Measurements from ENCODE around the gene WDR91. TPM values are rescaled to one million over a fixed set of nuclear protein-coding genes. Genes with fewer than 3 reads are reported as not detected.

Gene WDR91
- total and polyA plus RNA-seq, 4 donors, result 5.8 to 19.0 (median 9.2) TPM

DNA sequence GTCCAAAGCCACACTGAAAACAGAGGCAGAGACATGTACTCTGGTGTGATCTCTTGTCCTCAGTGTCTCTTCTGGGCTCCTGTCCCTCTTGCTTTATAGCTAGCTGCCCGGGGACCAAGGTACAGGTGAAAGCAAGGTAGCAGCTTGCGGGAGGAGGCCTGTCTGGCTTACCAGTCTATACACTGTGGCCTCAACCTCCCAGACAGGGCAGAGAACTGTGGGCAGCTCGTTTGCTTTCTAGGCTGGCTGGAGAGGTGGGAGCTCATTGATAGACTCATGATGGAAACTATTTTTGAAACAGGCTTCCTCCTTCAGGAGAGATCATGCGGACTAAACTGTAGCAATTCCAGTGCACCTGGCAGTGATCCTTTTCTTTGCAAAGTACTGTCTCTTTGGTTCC, 45.5 kb downstream of the WDR91 start:
- Histone ChIP-seq H3K27ac (ENCODE audit: low read depth in 1 of 2, low read length in 2 of 2) (peak overlapping the region; percentile 10 to 69), H3K9ac (ENCODE audit: low read depth in 1 of 2, low read length in 2 of 2) (no peak overlapping the region), H3K27me3 (ENCODE audit: control insufficient read depth in 4 of 4, insufficient read depth in 4 of 4, low read length in 3 of 4) (no peaks in the 10 kb centered on the region), H3K9me3 (ENCODE audit: control insufficient read depth in 4 of 4, low read length in 3 of 4) (no peaks in the 10 kb centered on the region), H3K4me1 (ENCODE audit: control insufficient read depth in 4 of 4, insufficient read depth in 4 of 4, low read length in 3 of 4) (peaks cover 5 to 42% (median 22%) of the 10 kb centered on the region in 4 donors), H3K36me3 (ENCODE audit: control insufficient read depth in 4 of 4, insufficient read depth in 3 of 4, low read depth in 1 of 4, low read length in 3 of 4) (peaks cover 3 to 24% (median 10%) of the 10 kb centered on the region in 4 donors), H3K4me3 (ENCODE audit: low read depth in 1 of 3, low read length in 3 of 3) (no peak overlapping the region)
- no peak for DNase-seq (ENCODE audit: low spot score)
- WGBS, result 84% methylated on average over 4 of the region's 4 CpGs
- TF ChIP-seq FOXA1 (IDR thresholded peaks at IDR 0.05) (no peak), SP1 (IDR thresholded peaks at IDR 0.05) (no peak), NR2F2 (IDR thresholded peaks at IDR 0.05) (no peak), RXRA (IDR thresholded peaks at IDR 0.05) (no peak), TAF1 (conservative IDR thresholded peaks at IDR 0.05) (no peak), RAD21 (IDR thresholded peaks at IDR 0.05) (no peak), YY1 (IDR thresholded peaks at IDR 0.05) (no peak), GABPA (IDR thresholded peaks at IDR 0.05 in 1 of 2, conservative IDR thresholded peaks at IDR 0.05 in 1 of 2) (no peak), FOXA2 (IDR thresholded peaks at IDR 0.05) (no peak), JUND (IDR thresholded peaks at IDR 0.05) (no peak), EGR1 (IDR thresholded peaks at IDR 0.05; ENCODE audit: low read depth in 2 of 2) (no peak)
- TF ChIP-seq, protein P1, sequence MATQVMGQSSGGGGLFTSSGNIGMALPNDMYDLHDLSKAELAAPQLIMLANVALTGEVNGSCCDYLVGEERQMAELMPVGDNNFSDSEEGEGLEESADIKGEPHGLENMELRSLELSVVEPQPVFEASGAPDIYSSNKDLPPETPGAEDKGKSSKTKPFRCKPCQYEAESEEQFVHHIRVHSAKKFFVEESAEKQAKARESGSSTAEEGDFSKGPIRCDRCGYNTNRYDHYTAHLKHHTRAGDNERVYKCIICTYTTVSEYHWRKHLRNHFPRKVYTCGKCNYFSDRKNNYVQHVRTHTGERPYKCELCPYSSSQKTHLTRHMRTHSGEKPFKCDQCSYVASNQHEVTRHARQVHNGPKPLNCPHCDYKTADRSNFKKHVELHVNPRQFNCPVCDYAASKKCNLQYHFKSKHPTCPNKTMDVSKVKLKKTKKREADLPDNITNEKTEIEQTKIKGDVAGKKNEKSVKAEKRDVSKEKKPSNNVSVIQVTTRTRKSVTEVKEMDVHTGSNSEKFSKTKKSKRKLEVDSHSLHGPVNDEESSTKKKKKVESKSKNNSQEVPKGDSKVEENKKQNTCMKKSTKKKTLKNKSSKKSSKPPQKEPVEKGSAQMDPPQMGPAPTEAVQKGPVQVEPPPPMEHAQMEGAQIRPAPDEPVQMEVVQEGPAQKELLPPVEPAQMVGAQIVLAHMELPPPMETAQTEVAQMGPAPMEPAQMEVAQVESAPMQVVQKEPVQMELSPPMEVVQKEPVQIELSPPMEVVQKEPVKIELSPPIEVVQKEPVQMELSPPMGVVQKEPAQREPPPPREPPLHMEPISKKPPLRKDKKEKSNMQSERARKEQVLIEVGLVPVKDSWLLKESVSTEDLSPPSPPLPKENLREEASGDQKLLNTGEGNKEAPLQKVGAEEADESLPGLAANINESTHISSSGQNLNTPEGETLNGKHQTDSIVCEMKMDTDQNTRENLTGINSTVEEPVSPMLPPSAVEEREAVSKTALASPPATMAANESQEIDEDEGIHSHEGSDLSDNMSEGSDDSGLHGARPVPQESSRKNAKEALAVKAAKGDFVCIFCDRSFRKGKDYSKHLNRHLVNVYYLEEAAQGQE (IDR thresholded peaks at IDR 0.05), result no peak
- TF ChIP-seq, protein P2, sequence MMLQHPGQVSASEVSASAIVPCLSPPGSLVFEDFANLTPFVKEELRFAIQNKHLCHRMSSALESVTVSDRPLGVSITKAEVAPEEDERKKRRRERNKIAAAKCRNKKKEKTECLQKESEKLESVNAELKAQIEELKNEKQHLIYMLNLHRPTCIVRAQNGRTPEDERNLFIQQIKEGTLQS (IDR thresholded peaks at IDR 0.05), result no peak
- TF ChIP-seq, protein P3, sequence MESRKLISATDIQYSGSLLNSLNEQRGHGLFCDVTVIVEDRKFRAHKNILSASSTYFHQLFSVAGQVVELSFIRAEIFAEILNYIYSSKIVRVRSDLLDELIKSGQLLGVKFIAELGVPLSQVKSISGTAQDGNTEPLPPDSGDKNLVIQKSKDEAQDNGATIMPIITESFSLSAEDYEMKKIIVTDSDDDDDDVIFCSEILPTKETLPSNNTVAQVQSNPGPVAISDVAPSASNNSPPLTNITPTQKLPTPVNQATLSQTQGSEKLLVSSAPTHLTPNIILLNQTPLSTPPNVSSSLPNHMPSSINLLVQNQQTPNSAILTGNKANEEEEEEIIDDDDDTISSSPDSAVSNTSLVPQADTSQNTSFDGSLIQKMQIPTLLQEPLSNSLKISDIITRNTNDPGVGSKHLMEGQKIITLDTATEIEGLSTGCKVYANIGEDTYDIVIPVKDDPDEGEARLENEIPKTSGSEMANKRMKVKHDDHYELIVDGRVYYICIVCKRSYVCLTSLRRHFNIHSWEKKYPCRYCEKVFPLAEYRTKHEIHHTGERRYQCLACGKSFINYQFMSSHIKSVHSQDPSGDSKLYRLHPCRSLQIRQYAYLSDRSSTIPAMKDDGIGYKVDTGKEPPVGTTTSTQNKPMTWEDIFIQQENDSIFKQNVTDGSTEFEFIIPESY (IDR thresholded peaks at IDR 0.05), result no peak
- TF ChIP-seq, protein P4, sequence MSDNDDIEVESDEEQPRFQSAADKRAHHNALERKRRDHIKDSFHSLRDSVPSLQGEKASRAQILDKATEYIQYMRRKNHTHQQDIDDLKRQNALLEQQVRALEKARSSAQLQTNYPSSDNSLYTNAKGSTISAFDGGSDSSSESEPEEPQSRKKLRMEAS (IDR thresholded peaks at IDR 0.05), result no peak
- TF ChIP-seq, protein P5, sequence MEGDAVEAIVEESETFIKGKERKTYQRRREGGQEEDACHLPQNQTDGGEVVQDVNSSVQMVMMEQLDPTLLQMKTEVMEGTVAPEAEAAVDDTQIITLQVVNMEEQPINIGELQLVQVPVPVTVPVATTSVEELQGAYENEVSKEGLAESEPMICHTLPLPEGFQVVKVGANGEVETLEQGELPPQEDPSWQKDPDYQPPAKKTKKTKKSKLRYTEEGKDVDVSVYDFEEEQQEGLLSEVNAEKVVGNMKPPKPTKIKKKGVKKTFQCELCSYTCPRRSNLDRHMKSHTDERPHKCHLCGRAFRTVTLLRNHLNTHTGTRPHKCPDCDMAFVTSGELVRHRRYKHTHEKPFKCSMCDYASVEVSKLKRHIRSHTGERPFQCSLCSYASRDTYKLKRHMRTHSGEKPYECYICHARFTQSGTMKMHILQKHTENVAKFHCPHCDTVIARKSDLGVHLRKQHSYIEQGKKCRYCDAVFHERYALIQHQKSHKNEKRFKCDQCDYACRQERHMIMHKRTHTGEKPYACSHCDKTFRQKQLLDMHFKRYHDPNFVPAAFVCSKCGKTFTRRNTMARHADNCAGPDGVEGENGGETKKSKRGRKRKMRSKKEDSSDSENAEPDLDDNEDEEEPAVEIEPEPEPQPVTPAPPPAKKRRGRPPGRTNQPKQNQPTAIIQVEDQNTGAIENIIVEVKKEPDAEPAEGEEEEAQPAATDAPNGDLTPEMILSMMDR (IDR thresholded peaks at IDR 0.05; ENCODE audit: low read depth, low read length, missing input control), result no peak

Data from liver (tissue), 9 donors.